ENCODE measurements around the gene NANOGP8.
"Not testable (repeated sequence)": the region's sequence is repeated elsewhere in the genome, so short reads cannot be mapped to it uniquely, and the experiment has no call there.

Gene NANOGP8, protein sequence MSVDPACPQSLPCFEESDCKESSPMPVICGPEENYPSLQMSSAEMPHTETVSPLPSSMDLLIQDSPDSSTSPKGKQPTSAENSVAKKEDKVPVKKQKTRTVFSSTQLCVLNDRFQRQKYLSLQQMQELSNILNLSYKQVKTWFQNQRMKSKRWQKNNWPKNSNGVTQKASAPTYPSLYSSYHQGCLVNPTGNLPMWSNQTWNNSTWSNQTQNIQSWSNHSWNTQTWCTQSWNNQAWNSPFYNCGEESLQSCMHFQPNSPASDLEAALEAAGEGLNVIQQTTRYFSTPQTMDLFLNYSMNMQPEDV

DNA sequence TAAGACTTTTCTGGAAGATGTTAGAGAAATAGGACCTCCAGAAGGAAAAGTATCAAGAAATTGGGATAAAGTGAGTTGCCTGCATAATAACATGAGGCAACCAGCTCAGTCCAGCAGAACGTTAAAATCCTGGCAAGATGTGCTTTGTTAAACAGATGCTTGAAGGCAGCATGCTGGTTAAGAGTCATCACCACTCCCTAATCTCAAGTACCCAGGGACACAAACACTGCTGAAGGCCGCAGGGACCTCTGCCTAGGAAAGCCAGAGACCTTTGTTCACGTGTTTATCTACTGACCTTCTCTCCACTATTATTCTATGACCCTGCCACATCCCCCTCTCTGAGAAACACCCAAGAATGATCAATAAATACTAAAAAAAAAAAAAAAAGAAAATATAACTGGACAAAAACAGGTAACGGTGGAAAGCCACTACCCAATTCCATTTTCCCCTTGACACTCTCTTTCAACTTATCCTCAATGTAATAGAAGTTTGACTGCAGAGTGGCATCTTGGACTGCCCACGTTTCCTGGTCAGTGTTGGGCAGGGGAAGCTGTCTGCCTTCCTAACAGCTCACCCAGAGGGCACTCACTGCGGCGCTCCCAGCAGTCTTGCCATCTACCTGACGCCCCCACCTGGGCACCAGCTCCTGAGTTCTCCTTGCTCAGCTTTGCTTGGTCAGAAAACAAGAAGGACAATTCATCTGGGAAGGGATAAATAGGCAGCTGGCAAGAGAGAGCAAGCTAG, at the start of gene NANOGP8:
NANOGP8 (minus strand) TSS at position 120 of the 744 bp plus-strand sequence. CDS start 185 bp downstream, outside the sequence.
- DNase-seq = not testable (repeated sequence)

DNA sequence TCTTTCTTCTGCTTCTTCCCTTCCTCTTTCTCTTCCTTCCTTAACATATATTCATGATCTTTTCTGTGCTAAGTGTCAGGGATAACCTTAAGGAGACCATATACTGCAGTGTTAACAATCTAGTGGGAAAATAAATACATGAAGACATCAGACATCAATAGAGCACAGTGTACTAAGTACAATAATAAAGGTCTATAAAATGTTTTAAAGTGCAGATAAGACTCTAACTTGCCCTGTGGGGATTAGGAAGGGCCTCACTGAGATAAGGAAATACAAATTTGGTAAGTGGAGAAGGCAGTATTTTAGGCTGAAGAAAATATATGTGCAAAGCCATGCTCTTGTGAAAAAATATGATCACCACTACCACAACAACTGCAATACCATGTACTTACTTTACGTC, 49.2 kb upstream of the NANOGP8 start:
- no peak for DNase-seq

DNA sequence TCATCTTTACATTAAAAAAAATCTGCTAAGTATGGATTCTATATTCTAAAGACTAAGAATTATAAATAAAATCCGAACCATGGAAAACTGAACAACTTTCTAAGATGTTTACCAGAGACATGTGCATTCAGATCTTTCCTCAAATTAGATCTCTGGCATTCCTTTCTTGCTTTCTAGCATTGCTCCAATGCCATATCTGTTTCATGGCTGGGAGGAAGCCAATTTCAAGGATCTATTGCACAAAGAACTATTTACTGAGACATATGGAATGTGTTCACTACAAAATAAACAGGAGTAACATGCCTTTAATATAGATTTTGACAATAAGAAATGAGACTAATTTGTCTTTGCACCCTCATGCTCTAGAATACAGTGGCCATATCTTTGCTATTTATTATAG, 45.1 kb upstream of the NANOGP8 start:
- DNase-seq = no peak

DNA sequence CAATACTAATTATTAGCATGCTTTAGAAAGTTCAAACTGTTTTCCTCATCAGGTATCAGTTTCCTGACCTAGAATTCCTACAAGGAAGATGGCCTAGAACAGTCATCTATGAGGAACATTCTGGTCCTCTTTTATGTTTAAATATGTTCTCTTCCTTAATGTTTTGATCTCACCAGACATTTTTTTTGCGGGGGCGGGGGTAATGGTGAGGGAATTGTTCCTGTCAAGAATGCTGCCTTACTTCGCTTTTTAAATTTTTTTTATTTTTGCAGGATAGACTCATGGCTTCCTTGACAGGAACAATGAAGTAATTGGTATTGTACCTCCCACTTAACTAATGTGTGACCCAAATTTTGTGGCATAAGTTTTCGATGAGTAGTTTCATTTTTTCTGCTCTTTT, 44.3 kb upstream of the NANOGP8 start:
- no peak for DNase-seq

DNA sequence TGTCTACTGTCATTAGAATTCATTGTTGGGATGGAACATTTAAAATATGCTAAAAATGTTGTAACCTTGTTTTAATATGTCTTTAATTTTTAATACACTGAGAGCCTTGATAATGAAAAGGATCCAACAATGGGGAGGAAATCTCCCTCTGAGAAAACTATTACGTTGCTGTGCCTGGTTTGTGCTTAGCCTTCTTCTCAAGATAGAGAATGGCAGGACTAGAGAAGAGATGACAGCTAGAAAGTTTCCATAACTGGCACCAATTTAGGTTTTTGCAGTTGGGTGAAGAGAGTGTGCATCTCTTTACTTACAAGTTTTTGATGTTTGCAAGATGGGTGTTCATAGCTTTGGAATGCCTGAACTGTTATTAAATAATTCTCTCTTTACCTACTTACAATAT, 42.6 kb upstream of the NANOGP8 start:
- no peak for DNase-seq

DNA sequence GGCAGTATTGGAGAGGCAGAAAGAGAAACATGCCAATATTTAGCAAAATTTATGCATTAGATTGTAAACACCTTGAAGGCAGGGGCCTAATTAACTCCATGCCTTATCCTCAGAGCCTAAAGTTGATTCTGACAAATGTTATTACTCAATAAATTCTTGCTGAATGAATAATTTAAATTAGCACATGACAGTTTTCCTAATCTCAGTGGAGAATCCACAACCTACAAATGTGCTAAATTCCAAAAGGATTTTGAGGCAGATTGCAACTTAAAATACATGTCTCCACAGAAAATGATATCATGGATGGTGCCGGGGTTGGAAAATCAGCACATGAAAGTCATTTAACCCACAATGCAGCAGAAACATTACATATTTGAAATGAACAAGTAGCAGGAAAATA, 41.1 kb upstream of the NANOGP8 start:
- no peak for DNase-seq

DNA sequence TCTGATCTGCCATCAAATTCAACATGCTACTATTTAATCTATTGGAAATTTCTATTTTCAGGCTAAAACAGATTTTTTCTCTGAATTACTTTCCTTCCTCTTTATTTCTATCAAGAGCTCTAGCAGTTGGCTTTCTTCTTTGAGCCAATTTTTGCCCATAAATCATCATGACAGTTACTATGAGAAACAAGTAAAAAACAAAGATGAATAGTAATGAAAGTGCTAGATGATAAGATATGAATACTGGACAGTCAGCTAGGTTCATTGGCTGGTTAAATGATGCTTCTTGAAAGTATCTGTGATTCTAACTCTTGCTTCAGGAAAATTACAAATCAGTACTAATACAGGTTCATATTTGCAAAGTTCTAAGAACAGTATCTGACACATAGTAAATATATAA, 38.6 kb upstream of the NANOGP8 start:
- no peak for DNase-seq

DNA sequence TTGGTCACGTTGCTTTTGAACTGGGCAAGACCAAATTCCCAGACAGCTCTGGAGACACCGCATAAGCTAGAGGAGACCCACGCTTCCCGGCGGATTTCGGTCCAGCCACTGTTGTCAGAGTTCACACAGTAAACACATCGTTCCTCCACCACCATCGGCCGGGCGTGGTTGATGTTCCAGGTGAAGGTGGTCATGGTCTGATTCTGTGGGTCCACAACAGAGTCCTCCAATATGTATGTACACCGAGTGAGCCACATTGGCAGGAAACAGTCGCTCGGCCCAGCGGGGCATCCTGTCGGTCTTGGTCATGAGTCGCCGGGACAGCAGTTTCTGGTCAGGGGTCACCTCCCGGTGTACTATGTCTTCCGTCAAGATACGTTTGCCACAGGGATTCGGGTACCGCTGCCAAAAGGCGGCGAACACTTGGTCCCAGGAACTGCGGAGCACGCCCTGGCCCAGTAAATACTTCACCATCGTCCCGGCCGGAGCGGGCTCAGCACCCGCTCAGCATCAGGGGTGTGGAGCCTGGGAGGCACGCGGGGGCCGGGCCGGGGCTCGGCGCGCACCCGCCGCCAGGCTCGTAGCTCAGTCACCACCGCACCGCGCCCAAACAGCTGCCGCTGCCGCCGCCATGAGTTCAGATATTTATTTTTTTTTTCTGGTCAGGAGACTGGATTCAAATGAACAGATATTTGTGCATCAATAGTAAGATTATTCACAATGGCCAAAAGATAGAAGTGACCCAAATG, 36.7 kb upstream of the NANOGP8 start:
- no peak for DNase-seq

DNA sequence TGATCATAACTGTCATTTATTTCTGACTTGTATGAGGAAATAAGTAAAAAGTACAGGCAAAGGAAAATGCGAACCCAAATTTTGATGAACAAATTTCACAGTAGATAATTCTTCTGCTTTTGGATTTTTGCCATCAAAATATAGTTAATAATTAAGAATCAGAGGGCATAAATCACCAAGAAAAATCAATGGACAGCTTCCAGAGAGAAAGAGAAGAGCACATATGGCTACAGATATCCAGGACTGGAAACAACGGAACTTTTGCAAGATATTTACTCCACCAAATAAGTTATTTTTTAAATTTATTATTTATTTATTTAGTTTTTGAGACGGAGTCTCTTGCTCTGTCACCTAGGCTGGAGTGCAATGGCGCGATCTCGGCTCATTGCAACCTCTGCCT, 35.1 kb upstream of the NANOGP8 start:
- no peak for DNase-seq

DNA sequence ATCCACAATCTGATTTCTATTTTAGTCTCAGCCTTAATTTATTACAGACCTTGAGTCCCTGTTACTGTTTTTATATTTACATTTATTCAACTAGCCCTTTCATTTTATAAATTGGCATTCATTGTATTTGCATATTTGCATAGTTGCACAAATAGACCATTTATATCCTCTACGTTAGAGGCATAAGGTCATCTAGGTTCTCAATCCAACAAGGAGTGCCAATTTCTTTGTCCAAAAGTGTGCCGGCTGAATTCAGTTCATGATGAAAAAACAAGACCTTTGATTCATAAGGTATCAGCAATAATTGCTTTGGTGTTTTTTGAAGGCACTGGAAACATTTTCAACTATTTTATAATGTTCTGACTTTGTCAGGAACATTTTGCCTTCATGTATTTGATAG, 33.9 kb upstream of the NANOGP8 start:
- DNase-seq = no peak

DNA sequence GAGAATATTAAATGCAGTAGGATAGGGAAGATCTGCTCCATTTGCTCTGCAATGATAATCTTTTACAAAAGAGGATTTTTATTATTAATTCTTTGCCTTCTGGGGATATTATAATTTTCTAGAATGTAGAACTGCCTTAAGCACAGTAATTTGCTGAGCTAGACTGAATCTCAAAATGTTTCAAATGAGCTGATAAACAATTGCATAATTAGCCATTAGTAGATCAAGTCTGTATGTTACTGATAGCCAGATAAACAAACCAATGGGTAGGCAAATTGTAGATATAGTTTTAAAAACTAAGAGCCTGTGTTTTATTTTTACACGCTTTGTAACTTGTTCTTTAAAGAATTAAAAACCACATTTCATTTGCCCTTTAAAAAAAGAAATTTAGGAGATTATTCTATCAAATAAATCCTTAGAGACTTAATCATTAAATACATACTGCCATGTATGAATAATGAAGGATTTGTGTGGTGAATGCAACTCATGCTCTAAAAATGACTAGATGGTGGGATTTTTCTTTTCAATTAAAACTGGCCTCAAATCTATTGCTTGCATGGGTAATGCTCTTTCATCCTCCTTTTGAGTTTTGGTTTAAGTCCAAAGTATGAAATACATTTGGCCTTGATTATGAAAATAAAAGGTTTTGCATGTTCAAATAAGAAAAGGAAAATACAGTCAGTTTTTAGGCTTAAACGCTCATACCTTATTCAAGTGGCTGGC, 32.6 kb upstream of the NANOGP8 start:
- DNase-seq = no peak

DNA sequence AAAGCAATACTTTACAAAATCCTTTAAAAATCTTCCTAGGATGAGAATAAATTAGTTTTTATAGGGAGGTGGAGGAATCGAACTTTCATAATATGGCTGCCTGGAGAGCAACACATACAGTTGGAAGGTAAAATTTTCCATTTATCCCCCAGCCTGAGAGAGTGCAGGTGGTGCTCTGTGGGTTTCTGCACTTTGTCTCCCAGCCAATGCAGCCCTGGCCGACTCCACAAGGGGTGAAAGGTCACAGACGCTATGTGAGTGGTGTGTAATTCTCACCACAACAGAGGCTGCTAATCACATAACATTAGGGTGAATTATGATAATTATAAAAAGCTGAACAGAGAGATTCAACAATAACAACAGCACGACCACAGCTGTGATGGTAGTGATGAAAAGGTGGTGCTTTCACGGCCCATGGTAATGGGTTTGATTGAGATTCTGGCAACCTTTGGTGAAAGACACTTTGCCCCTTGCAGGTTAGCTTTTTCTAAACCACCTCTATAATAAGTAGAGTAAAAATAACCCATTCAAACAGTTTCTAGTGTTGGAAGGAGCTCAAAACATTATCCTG, 30.1 kb upstream of the NANOGP8 start:
- DNase-seq = no peak

DNA sequence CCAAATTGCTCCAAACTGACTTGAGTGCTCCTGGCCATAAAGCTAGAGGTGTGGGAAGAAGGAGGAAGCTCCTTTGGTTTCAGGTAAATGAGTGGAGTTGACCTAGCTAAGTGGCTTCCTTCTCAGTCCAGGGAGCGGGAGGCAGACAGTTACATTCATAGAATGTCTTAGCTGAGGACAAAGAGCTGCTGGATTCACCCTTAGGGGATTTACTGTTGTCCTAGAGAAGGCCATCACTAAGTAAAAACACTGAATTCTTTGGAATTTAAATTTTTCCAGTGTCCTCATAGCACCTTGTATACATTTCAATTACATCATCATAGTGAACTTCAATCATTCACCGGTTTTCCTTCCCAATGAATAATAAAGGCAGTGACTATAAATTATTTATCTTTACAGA, 27.3 kb upstream of the NANOGP8 start:
- DNase-seq = no peak

DNA sequence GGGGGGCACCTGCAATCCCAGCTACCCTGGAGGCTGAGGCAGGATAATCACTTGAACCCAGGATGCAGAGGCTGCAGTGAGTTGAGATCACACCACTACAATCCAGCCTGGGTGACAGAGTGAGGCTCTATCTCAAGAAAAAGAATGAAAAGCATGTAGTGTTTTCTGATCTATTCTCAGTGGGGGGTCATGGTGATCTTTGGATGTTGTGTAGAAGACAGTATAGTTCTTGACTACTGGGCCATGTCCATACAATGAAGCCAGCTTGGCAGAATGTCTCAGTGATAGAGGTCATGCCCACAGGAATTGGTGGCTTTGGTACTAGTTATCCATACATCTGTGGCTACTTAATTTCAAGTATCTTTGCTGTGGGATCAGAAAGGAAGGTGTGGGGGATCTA, 26.8 kb upstream of the NANOGP8 start:
- DNase-seq = no peak

DNA sequence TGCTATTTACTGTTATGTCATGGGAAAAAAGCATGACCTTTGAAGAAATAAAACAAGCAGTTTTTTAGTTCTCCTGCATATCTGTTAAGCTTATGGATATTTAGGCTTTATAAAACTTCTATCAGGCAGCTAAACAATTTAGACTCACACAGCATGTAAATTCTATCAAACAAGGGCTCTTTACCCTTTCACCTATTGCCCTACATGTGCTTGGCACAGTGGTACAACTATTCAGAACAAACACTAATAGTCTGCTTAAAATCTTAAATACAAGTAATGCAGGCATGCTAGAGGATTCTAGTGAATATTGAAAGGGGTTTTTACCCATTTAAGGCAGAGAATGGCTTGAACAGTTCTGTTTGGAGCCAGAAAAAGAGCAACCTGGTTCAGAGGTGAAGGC, 23.4 kb upstream of the NANOGP8 start:
- no peak for DNase-seq

DNA sequence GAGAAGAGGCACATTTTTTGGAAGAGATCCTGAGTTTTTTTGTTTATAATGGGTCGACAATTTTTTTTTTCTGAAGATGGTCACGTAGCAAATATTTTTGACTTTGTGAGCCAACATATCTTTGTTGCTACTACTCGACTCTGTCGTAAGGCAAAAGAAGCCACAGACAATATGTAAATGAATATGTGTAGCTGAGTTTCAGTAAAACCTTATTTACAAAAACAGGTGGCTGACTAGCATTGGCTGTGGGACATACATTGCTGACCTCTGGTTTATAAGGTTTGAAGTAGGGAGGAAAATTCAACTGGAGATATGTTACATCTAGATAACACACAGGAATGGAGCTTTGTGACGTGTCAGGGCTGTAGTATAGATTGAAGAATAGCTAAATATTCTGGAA, 22.5 kb upstream of the NANOGP8 start:
- DNase-seq = no peak

DNA sequence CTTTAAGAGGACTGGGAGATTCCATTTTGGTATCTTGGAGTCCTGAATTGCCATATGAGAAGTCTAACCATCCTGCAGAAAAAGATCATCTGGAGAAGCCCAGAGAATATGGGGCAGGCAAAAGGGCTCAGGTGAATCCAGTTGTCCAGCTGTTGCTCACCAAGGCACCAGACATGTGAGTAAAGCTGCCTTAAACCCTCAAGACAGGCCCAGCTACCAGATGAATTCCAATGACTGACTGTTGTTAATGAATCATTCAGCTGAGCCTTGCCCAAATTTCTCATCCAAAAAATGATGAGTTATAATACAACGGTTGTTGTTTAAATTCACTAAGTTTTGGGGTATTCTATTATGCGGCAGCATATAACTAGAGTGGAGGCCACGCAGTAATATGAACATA, 22.0 kb upstream of the NANOGP8 start:
- no peak for DNase-seq

DNA sequence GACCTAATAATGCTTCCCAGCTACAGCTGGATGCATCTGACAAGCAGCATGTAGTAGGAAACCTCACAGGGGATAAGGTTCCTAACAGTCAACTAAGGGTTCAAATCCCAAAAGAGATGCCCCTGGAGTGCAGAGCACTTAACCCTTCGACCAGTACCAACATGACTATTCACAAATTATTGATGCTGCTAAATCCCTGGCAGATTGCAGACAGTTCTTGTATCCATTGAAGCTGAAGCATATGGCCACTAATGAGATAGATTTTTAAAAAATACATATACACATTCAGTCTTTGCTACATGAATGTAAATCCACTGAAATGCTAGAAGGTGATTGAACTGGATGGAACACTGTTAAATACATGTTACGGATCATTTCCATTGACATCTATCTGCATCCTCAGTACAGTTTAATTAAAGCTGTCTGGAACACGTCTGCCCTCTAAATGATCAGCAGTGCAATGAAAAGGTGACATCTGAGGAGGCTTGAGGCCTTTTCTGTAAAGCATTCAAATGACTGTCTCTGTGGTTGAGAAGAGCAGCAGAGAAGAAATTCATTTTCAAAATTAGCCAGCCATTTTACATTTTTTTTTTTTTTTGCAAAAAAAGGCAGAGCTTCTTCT, 19.5 kb upstream of the NANOGP8 start:
- DNase-seq = no peak

DNA sequence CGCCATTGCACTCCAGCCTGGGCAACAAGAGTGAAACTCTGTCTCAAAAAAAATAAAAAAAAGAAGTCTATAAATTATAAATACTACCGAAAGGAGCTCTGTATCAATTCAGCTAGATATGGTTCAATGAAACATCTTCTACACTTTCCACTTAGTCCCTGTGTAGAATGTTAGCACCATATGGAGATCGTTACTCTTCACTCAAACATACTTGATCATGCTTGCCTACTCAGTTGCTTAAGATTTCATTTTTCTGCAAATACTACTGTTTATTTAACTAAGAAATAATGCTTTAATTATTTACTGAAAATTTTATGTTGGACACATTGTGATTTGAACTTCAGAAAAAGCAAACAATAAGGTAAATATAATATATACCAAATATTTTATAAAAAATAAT, 17.1 kb upstream of the NANOGP8 start:
- no peak for DNase-seq

DNA sequence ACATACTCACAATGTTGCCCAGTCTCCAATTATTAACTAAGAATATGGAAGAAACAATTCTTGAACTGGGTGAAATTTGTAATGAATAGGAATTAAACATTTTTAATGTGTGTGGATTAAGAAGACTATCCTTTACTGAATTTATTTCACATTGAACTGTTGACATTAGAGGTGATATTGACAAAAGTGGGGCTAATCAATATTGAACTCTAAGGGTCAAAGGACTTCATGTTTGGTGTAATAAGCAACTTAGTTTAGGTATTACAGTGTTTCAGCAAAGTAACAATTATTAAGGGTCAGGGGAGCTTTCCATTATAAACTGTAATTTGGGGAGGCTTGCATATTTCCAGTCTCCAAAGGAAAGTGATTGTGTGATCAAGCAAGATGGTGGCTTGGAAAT, 16.2 kb upstream of the NANOGP8 start:
- no peak for DNase-seq

DNA sequence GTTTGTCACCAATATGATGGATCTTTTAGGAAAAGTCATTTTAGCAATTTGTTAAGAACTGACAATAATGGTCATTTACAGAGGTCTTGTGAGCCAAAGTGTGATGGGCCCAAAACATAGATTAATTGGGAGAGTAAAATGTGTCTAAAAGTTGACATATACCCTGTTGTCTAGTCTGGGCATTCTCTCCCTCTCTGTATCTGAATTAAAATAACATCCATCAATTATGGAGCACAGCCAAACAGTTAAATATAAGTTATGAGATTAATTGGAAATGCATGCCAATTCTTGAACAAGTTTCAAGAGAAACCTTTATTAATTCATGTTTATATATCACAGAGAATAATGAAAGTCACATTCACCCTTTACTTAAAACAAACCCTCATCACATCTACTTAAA, 13.6 kb upstream of the NANOGP8 start:
- DNase-seq = no peak

DNA sequence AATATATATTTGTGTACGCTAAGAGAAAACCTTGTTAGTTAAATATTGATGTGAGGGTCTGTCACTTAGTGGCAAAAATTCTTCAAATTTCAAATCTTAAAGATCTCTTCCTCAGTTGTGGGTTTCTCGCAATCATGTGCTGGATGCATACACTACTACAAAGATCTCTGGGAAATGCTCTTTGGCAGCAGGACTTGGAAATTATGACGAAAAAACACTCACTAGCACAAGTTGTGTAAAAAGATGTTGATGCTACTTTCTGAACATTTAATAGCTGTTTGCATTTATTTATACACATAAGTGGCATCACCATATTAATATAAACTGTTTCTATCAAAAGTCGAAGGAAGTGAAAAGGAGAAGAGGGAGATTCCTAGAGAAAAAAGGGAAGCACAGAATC, 10.8 kb upstream of the NANOGP8 start:
- no peak for DNase-seq
